Esophagus muscularis mucosa (tissue), 4 donors: ENCODE measurements around the gene ZIC5. TPM values are rescaled to one million over a fixed set of nuclear protein-coding genes. Genes with fewer than 3 reads are reported as not detected.

Experiments
- DNase-seq: peaks from one replicate; pipeline ENCODE4 v3.0.0-alpha.2; 2017; ENCODE audit errors: extremely low spot score
- H3K27ac ChIP-seq, 4 donors: fragments of 200-600 bp; sonication (generic); replicated peaks in 1 of 4; 1 replicate in 3 of 4; 2 replicates in 1 of 4; pipeline ENCODE4 v1.5.1; 2016 to 2019; ENCODE audit warnings: mild to moderate bottlenecking in 1 of 4
- H3K27me3 ChIP-seq, 4 donors: fragments of 200-600 bp; sonication (generic); one replicate each; pipeline versions ENCODE4 v1.5.1 to v1.6.0; 2016 to 2019
- H3K36me3 ChIP-seq, 4 donors: fragments of 200-600 bp; sonication (generic); one replicate each; pipeline ENCODE4 v1.5.1; 2016 to 2019
- H3K4me1 ChIP-seq, 4 donors: fragments of 200-600 bp; sonication (generic); one replicate each; pipeline ENCODE4 v1.5.1; 2016 to 2019
- H3K4me3 ChIP-seq, 4 donors: fragments of 200-600 bp; sonication (generic); 1 replicate in 2 of 4; 2 replicates in 2 of 4; pipeline ENCODE4 v1.5.1; 2016 to 2019; ENCODE audit warnings: mild to moderate bottlenecking in 4 of 4, moderate library complexity in 1 of 4
- H3K9me3 ChIP-seq, 4 donors: fragments of 200-600 bp; sonication (generic); 1 replicate in 3 of 4; 2 replicates in 1 of 4; pipeline ENCODE4 v1.5.1; 2016 to 2019
- CTCF ChIP-seq, 3 experiments: fragments of 200-600 bp in 2 of 3; fragments of 450-650 bp in 1 of 3; sonication (generic) in 2 of 3; IDR thresholded peaks; one replicate each; pipeline ENCODE4 v1.5.1; 2017 to 2019; ENCODE audit warnings: antibody characterized with exemption in 3 of 3, mild to moderate bottlenecking in 2 of 3, moderate library complexity in 1 of 3
- EP300 ChIP-seq: sonication (generic); formaldehyde crosslinking; IDR thresholded peaks from one replicate; pipeline ENCODE4 v1.6.1; 2017; ENCODE audit warnings: antibody characterized with exemption
- POLR2A ChIP-seq: fragments of 450-650 bp; IDR thresholded peaks from one replicate; pipeline ENCODE4 v1.6.1; 2017; ENCODE audit warnings: antibody characterized with exemption, moderate library complexity, mild to moderate bottlenecking, low read depth
- POLR2AphosphoS5 ChIP-seq, 2 donors: sonication (generic); formaldehyde crosslinking; IDR thresholded peaks; one replicate each; pipeline ENCODE4 v1.6.1; 2017; ENCODE audit warnings: antibody characterized with exemption in 2 of 2
- WGBS: methylation state at CpG from one replicate; pipeline ENCODE4 v1.1.5; 2018; 5-methylcytosine and 5-hydroxymethylcytosine counted together
- intact Hi-C: fragments of 100-400 bp; cut with DNase I; formaldehyde crosslinking; loops from one replicate; pipeline ENCODE4 v1.15.1; 2023
- total RNA-seq, 4 donors: library from RNA; depleted of rRNA; stranded (reverse); fragments of >200 nt; gene quantifications; one replicate each; pipeline versions ENCODE4 v1.1.0 to v1.2.1, GENCODE V29; 2016

The ZIC5 gene
- total RNA-seq, 4 donors from 2014 or later: not detected

GRCh38 chr13:99965329-99966000, 6.1 kb downstream of the ZIC5 start:
- Histone ChIP-seq H3K27ac (no peak overlapping the region), H3K4me1 (peaks cover 23 to 29% (median 25%) of the 10 kb centered on the region in 4 donors), H3K4me3 (no peak overlapping the region), H3K36me3 (no peaks in the 10 kb centered on the region), H3K9me3 (no peaks in the 10 kb centered on the region), H3K27me3 (peaks cover 17 to 100% (median 65%) of the 10 kb centered on the region in 4 donors)
- 90% methylated on average over 7 of the region's 9 CpGs for WGBS
- intact Hi-C loops: no loop called here
- DNase-seq: no peak
- TF ChIP-seq POLR2AphosphoS5 (IDR thresholded peaks at IDR 0.05) (no peak), POLR2A (no peak), CTCF (IDR thresholded peaks at IDR 0.05) (no peak), EP300 (no peak)

GRCh38 chr13:99963816-99964339, 7.7 kb downstream of the ZIC5 start:
- WGBS: 52% methylated on average over 3 of the region's 3 CpGs
- Histone ChIP-seq H3K27me3 (peaks cover 10 to 100% (median 67%) of the 10 kb centered on the region in 4 donors), H3K36me3 (no peaks in the 10 kb centered on the region), H3K27ac (no peak overlapping the region), H3K4me1 (peaks cover 23 to 29% (median 27%) of the 10 kb centered on the region in 4 donors), H3K4me3 (no peak overlapping the region), H3K9me3 (no peaks in the 10 kb centered on the region)
- no peak for DNase-seq
- no peak for TF ChIP-seq POLR2A
- TF ChIP-seq POLR2AphosphoS5 (IDR thresholded peaks at IDR 0.05): no peak
- no peak for TF ChIP-seq EP300
- TF ChIP-seq CTCF (IDR thresholded peaks at IDR 0.05): no peak
- intact Hi-C loops: no loop called here

GRCh38 chr13:99962242-99962641, 9.3 kb downstream of the ZIC5 start:
- Histone ChIP-seq H3K27me3 (peaks cover 0 to 100% (median 68%) of the 10 kb centered on the region in 4 donors), H3K4me3 (no peak overlapping the region), H3K36me3 (no peaks in the 10 kb centered on the region), H3K9me3 (no peaks in the 10 kb centered on the region), H3K4me1 (peaks cover 16 to 33% (median 24%) of the 10 kb centered on the region in 4 donors), H3K27ac (no peak overlapping the region)
- no peak for DNase-seq
- intact Hi-C loops: no loop called here
- TF ChIP-seq POLR2AphosphoS5 (IDR thresholded peaks at IDR 0.05) (no peak), CTCF (IDR thresholded peaks at IDR 0.05) (no peak), EP300 (no peak), POLR2A (no peak)
- WGBS: 77% methylated on average over 1 of the region's 1 CpG

- intact Hi-C loops: no loop called here
- peaks cover 22 to 39% (median 30%) of the 10 kb centered on the region in 4 donors for H3K4me1 ChIP-seq
- TF ChIP-seq EP300 (no peak), POLR2A (no peak), CTCF (IDR thresholded peaks at IDR 0.05) (no peak), POLR2AphosphoS5 (IDR thresholded peaks at IDR 0.05) (no peak)
- no peak for DNase-seq
- H3K9me3 ChIP-seq: no peaks in the 10 kb centered on the region
- H3K36me3 ChIP-seq: no peaks in the 10 kb centered on the region
- WGBS: 66% methylated on average over 8 of the region's 8 CpGs
- H3K4me3 ChIP-seq: no peak overlapping the region
- peaks cover 0 to 100% (median 72%) of the 10 kb centered on the region in 4 donors for H3K27me3 ChIP-seq
- no peak overlapping the region for H3K27ac ChIP-seq
Observed at GRCh38 chr13:99961636-99962035, 9.9 kb downstream of the ZIC5 start.
